Thyroid gland (tissue), 4 donors: Measurements from ENCODE around the gene RHEB.

ENCODE experiments used
- POLR2A ChIP-seq, 2 donors: fragments of 450-650 bp; IDR thresholded peaks; one replicate each; pipeline ENCODE4 v1.6.1; 2017; ENCODE audit warnings: antibody characterized with exemption in 2 of 2, mild to moderate bottlenecking in 2 of 2, moderate library complexity in 1 of 2
- TF ChIP-seq, protein P1 (sequence below), 6 experiments: fragments of 200-600 bp in 3 of 6; fragments of 450-650 bp in 3 of 6; sonication (generic) in 3 of 6; IDR thresholded peaks; one replicate each; pipeline ENCODE4 v1.5.1; 2016 to 2019; ENCODE audit warnings: antibody characterized with exemption in 6 of 6, mild to moderate bottlenecking in 2 of 6, inconsistent platforms in 1 of 6, moderate library complexity in 1 of 6

DNA sequence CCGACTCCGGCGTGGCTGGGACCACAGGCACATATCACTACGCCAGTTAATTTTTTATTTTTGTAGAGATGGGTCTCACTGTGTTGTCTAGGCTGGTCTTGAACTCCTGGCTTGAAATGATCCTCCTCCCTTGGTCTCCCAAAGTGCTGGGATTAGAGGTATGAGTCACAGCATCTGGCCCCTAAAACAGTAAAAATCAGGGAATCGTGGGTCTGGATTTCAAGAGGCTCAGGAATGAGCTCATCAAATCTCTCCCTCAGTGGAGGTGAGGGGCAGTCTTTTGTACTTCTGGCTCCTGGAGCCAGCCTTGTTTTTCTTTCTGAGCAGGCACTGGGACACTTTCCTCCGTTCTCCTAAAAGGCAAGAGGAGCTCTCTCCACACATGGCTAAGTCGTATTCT lies 32.1 kb upstream of the RHEB start:
- TF ChIP-seq, protein P1, sequence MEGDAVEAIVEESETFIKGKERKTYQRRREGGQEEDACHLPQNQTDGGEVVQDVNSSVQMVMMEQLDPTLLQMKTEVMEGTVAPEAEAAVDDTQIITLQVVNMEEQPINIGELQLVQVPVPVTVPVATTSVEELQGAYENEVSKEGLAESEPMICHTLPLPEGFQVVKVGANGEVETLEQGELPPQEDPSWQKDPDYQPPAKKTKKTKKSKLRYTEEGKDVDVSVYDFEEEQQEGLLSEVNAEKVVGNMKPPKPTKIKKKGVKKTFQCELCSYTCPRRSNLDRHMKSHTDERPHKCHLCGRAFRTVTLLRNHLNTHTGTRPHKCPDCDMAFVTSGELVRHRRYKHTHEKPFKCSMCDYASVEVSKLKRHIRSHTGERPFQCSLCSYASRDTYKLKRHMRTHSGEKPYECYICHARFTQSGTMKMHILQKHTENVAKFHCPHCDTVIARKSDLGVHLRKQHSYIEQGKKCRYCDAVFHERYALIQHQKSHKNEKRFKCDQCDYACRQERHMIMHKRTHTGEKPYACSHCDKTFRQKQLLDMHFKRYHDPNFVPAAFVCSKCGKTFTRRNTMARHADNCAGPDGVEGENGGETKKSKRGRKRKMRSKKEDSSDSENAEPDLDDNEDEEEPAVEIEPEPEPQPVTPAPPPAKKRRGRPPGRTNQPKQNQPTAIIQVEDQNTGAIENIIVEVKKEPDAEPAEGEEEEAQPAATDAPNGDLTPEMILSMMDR (IDR thresholded peaks at IDR 0.05) = no peak
- TF ChIP-seq POLR2A (IDR thresholded peaks at IDR 0.05) = no peak
